Hepatocyte (in vitro differentiated cells): ENCODE data around the gene PRKCA. TPM values are rescaled to one million over a fixed set of nuclear protein-coding genes. Genes with fewer than 3 reads are reported as not detected.

Experiments
- DNase-seq: peaks from one replicate; pipeline ENCODE4 v3.0.0-alpha.2; 2016; ENCODE audit warnings: low spot score
- H2AFZ ChIP-seq: fragments of 200-600 bp; sonication (generic); 2 replicates; pipeline ENCODE4 v1.6.0; 2016; ENCODE audit warnings: antibody characterized with exemption, mild to moderate bottlenecking
- H3K27ac ChIP-seq: fragments of 200-600 bp; sonication (generic); 2 replicates; pipeline ENCODE4 v1.5.1; 2016; ENCODE audit warnings: mild to moderate bottlenecking
- H3K27me3 ChIP-seq: fragments of 200-600 bp; sonication (generic); 2 replicates; pipeline ENCODE4 v1.6.1; 2016
- H3K36me3 ChIP-seq: fragments of 200-600 bp; sonication (generic); replicated peaks from 2 replicates; pipeline ENCODE4 v1.5.1; 2016; ENCODE audit warnings: low read depth; ENCODE audit not compliant: insufficient read depth
- H3K4me1 ChIP-seq: fragments of 200-600 bp; sonication (generic); 2 replicates; pipeline ENCODE4 v1.5.1; 2016; ENCODE audit warnings: mild to moderate bottlenecking, moderate library complexity; ENCODE audit not compliant: insufficient read depth
- H3K4me2 ChIP-seq: fragments of 200-600 bp; sonication (generic); 2 replicates; pipeline ENCODE4 v1.6.0; 2016
- H3K4me3 ChIP-seq: fragments of 200-600 bp; sonication (generic); 2 replicates; pipeline ENCODE4 v1.5.1; 2016; ENCODE audit warnings: mild to moderate bottlenecking
- H3K79me2 ChIP-seq: fragments of 200-600 bp; sonication (generic); 2 replicates; pipeline ENCODE4 v1.6.0; 2017; ENCODE audit warnings: mild to moderate bottlenecking
- H3K9me2 ChIP-seq: fragments of 200-600 bp; sonication (generic); replicated peaks from 2 replicates; pipeline ENCODE4 v1.6.0; 2017; ENCODE audit warnings: mild to moderate bottlenecking; ENCODE audit not compliant: insufficient read depth
- H3K9me3 ChIP-seq: fragments of 200-600 bp; sonication (generic); 2 replicates; pipeline ENCODE4 v1.5.1; 2016; ENCODE audit warnings: low read depth, mild to moderate bottlenecking
- H4K20me1 ChIP-seq: fragments of 200-600 bp; sonication (generic); 2 replicates; pipeline ENCODE4 v1.6.0; 2016; ENCODE audit warnings: mild to moderate bottlenecking; ENCODE audit not compliant: insufficient read depth, poor library complexity, severe bottlenecking
- EZH2 ChIP-seq: fragments of 200-600 bp; sonication (generic); IDR thresholded peaks from 2 replicates; pipeline ENCODE4 v1.6.1; 2016; ENCODE audit warnings: antibody characterized with exemption, mild to moderate bottlenecking, borderline replicate concordance
- EZH2phosphoT487 ChIP-seq: fragments of 200-600 bp; sonication (generic); IDR thresholded peaks from one replicate; pipeline ENCODE4 v1.6.1; 2018; ENCODE audit warnings: antibody characterized with exemption, mild to moderate bottlenecking, low read depth, moderate library complexity; ENCODE audit not compliant: unreplicated experiment, severe bottlenecking
- WGBS: methylation state at CpG from one replicate; pipeline ENCODE4 v1.1.6; 2016; ENCODE audit warnings: low lambda C conversion rate; ENCODE audit errors: missing lambda C conversion rate; 5-methylcytosine and 5-hydroxymethylcytosine counted together
- polyA plus RNA-seq: library from polyadenylated mRNA; unstranded; fragments of >200 nt; fragmentation: Nextera tagmentation; extraction: Ambion mirVana; gene quantifications from 2 replicates; pipeline ENCODE4 v1.2.1, GENCODE V29; 2016
- total RNA-seq: library from RNA; depleted of rRNA; stranded (reverse); fragments of >200 nt; gene quantifications from 2 replicates; pipeline ENCODE4 v1.2.3, GENCODE V29; 2014
- TF ChIP-seq, protein P1 (sequence below): fragments of 200-600 bp; sonication (generic); IDR thresholded peaks from 2 replicates; pipeline ENCODE4 v1.5.1; 2016; ENCODE audit warnings: antibody characterized with exemption, mild to moderate bottlenecking; ENCODE audit not compliant: poor library complexity

PRKCA gene
- total and polyA plus RNA-seq, 2 experiments from 2014 or later = 5.9 to 18.5 TPM

DNA sequence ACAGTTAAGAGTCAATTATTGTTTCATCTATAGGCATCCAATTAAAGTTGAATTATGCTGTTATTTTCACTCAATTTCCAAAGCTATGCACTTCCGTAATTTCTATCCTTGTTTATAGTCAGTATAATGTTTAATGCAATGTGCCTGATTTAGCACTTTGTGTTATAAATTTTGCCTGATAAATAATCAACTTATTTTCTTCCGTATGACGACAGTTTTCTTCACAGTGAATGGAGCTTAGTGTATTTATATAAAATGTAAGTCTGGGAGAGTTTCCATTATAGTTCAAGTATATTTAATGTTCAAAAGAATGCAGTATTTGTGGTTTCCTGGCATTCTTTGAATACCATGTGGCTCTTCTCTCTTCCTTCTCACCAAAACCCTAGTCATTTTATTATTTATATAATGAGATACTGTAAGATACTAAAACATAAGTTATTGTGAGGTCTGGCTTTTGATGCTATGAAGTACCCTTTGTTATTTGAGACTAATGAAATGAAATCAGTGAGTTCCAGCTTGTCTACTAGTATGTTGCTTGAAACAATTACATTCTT, 240.6 kb downstream of the PRKCA start:
- DNase-seq = no peak
- Histone ChIP-seq H2AFZ (no peak overlapping the region), H3K27ac (no peak overlapping the region), H3K9me3 (no peaks in the 10 kb centered on the region), H3K4me3 (no peak overlapping the region), H3K9me2 (no peaks in the 10 kb centered on the region), H4K20me1 (no peaks in the 10 kb centered on the region), H3K4me1 (peaks cover 59% of the 10 kb centered on the region), H3K27me3 (no peaks in the 10 kb centered on the region), H3K4me2 (no peak overlapping the region), H3K79me2 (peaks cover 5% of the 10 kb centered on the region), H3K36me3 (no peaks in the 10 kb centered on the region)
- no peak for TF ChIP-seq EZH2phosphoT487
- 58% methylated on average over 3 of the region's 3 CpGs for WGBS

DNA sequence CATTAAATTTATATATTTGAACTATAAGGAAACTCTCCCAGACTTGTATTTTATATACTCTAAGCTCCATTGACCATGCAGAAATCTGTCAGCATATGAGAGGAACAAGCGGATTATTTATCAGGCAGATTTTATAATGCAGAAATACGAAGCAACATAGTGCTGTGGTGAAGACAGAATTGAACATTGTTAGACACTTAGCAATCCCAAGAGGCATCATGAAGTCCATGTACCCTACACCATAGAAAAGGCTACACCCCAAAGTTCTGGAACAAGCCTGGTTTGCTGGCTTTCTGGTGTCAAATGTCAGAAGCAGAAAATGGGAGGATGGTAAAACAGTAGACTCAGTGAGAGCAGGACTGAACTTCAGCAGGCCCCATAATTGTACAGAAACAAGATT, 241.1 kb downstream of the PRKCA start:
- Histone ChIP-seq H3K27me3 (no peaks in the 10 kb centered on the region), H3K4me2 (no peak overlapping the region), H3K79me2 (peaks cover 5% of the 10 kb centered on the region), H2AFZ (no peak overlapping the region), H4K20me1 (no peaks in the 10 kb centered on the region), H3K9me2 (no peaks in the 10 kb centered on the region), H3K36me3 (no peaks in the 10 kb centered on the region), H3K9me3 (no peaks in the 10 kb centered on the region), H3K4me3 (no peak overlapping the region), H3K4me1 (peaks cover 64% of the 10 kb centered on the region), H3K27ac (no peak overlapping the region)
- no peak for DNase-seq
- WGBS = 74% methylated on average over 2 of the region's 2 CpGs
- TF ChIP-seq EZH2phosphoT487 (no peak), EZH2 (no peak)
- TF ChIP-seq, protein P1, sequence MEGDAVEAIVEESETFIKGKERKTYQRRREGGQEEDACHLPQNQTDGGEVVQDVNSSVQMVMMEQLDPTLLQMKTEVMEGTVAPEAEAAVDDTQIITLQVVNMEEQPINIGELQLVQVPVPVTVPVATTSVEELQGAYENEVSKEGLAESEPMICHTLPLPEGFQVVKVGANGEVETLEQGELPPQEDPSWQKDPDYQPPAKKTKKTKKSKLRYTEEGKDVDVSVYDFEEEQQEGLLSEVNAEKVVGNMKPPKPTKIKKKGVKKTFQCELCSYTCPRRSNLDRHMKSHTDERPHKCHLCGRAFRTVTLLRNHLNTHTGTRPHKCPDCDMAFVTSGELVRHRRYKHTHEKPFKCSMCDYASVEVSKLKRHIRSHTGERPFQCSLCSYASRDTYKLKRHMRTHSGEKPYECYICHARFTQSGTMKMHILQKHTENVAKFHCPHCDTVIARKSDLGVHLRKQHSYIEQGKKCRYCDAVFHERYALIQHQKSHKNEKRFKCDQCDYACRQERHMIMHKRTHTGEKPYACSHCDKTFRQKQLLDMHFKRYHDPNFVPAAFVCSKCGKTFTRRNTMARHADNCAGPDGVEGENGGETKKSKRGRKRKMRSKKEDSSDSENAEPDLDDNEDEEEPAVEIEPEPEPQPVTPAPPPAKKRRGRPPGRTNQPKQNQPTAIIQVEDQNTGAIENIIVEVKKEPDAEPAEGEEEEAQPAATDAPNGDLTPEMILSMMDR = no peak

DNA sequence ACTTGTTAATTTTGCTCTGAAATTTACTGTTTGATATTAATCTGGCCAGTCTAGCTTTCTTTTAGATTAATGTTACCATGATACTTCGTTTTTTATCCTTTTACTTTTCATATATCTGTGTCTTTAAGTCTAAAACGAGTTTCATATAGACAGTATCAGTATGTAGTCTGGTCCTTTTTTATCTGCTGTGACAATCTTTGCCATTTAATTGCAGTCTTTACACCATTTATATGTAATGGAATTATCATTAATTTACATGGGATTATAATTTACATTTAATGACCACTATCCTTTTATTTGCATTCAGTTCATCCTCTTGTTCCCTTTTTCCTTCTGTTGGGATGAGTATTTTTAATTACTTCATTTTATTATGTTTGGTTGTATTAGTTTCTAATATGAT, 243.5 kb downstream of the PRKCA start:
- H3K4me1 ChIP-seq = peaks cover 53% of the 10 kb centered on the region

DNA sequence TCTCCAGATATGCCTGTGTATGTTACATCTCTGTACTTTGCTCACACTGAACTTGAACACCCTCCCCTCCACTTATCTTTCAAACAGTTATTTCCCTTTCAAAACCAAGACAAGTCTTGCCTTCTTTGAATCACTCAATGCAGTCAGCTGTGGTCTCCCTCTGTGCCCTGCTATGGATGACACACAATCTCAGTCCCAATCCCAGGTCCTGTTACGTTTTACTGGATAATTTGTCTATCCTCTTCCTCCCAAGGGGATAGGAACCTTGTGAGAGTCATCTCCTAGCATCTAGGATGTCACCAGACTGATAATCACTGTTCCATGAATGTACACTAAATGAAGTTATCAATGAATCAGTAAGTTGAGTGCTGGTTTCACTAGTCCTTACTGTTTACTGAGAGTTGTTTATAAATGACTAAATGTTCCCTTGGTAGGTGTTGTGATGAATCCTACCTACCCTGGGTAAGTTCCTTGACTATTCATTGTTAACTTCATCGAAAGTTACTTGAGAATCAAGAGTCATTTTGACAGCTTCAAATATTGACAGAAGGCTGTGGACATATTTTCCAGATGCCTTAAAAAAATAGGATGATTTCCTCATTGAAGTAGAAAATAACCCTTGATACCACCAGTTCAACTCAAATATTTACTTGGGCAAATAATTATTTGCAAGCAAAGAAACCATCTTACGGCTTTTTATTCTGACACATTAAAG, 244.9 kb downstream of the PRKCA start:
- H3K9me2 ChIP-seq = no peaks in the 10 kb centered on the region
- no peak overlapping the region for H2AFZ ChIP-seq
- no peaks in the 10 kb centered on the region for H3K27me3 ChIP-seq
- peak overlapping the region; percentile 64 for H3K27ac ChIP-seq
- DNase-seq = no peak
- H3K4me1 ChIP-seq = peaks cover 39% of the 10 kb centered on the region
- no peak overlapping the region for H3K4me2 ChIP-seq
- no peaks in the 10 kb centered on the region for H4K20me1 ChIP-seq
- H3K9me3 ChIP-seq = no peaks in the 10 kb centered on the region
- H3K79me2 ChIP-seq = peaks cover 5% of the 10 kb centered on the region
- TF ChIP-seq, protein P1 = no peak
- no peak for TF ChIP-seq EZH2
- TF ChIP-seq EZH2phosphoT487 = no peak
- H3K36me3 ChIP-seq = no peaks in the 10 kb centered on the region
- 62% methylated on average over 3 of the region's 3 CpGs for WGBS
- H3K4me3 ChIP-seq = no peak overlapping the region

More for the DNA sequence above, 243.5 kb downstream of the PRKCA start:
- Histone ChIP-seq H4K20me1 (no peaks in the 10 kb centered on the region), H3K36me3 (no peaks in the 10 kb centered on the region), H3K27ac (no peak overlapping the region), H3K4me3 (no peak overlapping the region), H3K9me2 (no peaks in the 10 kb centered on the region), H3K4me2 (no peak overlapping the region), H3K79me2 (peaks cover 5% of the 10 kb centered on the region), H3K27me3 (no peaks in the 10 kb centered on the region), H2AFZ (no peak overlapping the region), H3K9me3 (no peaks in the 10 kb centered on the region)
- DNase-seq = no peak
- TF ChIP-seq EZH2 (no peak), EZH2phosphoT487 (no peak)
- TF ChIP-seq, protein P1 = no peak
- WGBS = 96% methylated on average over 2 of the region's 2 CpGs
